HFFc6 (cell line): ENCODE results near the gene GRAP2. TPM values are rescaled to one million over a fixed set of nuclear protein-coding genes. Genes with fewer than 3 reads are reported as not detected.

ENCODE experiments used
- DNase-seq: peaks from one replicate; pipeline ENCODE4 v3.0.0-alpha.2; 2018
- H3K27ac Mint-ChIP-seq: 2 replicates; pipeline ENCODE4 v1.8.0; 2020; ENCODE audit warnings: mild to moderate bottlenecking, mixed read lengths
- H3K27me3 Mint-ChIP-seq: 2 replicates; pipeline ENCODE4 v1.8.0; 2021; ENCODE audit warnings: mild to moderate bottlenecking, moderate library complexity, mixed read lengths; ENCODE audit not compliant: insufficient read depth
- H3K36me3 Mint-ChIP-seq: 2 replicates; pipeline ENCODE4 v1.8.0; 2021; ENCODE audit warnings: low read depth, mixed read lengths
- H3K4me1 Mint-ChIP-seq: 2 replicates; pipeline ENCODE4 v1.8.0; 2020; ENCODE audit warnings: low read depth, mixed read lengths
- H3K4me3 Mint-ChIP-seq: 2 replicates; pipeline ENCODE4 v1.8.0; 2020; ENCODE audit warnings: mild to moderate bottlenecking, moderate library complexity, mixed read lengths
- H3K9me3 Mint-ChIP-seq: 2 replicates; pipeline ENCODE4 v1.8.0; 2020; ENCODE audit warnings: mild to moderate bottlenecking, mixed read lengths
- CTCF ChIP-seq: fragments of 200-600 bp; sonication (generic); IDR thresholded peaks from 2 replicates; pipeline ENCODE4 v1.5.0; 2021; ENCODE audit warnings: antibody characterized with exemption, mild to moderate bottlenecking
- total RNA-seq, 6 experiments: library from RNA; stranded (reverse); fragmentation: NEBNext Ultra II Directional; extraction: Animal tissue kit (Norgen Biotek cat#: 25700); gene quantifications; 2 replicates in 1 of 6; 3 replicates in 5 of 6; pipeline ENCODE4 v1.2.3, GENCODE V29; 2021

GRAP2 gene
- total RNA-seq, 6 experiments from 2014 or later: not detected

GRCh38 chr22:39942439-39943230 is 41.8 kb downstream of the GRAP2 start:
- H3K9me3 Mint-ChIP-seq: no peaks in the 10 kb centered on the region
- H3K4me3 Mint-ChIP-seq: no peak overlapping the region
- peaks cover 18% of the 10 kb centered on the region for H3K27me3 Mint-ChIP-seq
- no peaks in the 10 kb centered on the region for H3K36me3 Mint-ChIP-seq
- no peak overlapping the region for H3K27ac Mint-ChIP-seq
- no peak for DNase-seq
- no peak for TF ChIP-seq CTCF
- no peaks in the 10 kb centered on the region for H3K4me1 Mint-ChIP-seq

- no peak overlapping the region for H3K4me3 Mint-ChIP-seq
- H3K27ac Mint-ChIP-seq: no peak overlapping the region
- no peaks in the 10 kb centered on the region for H3K9me3 Mint-ChIP-seq
- no peak for DNase-seq
- H3K36me3 Mint-ChIP-seq: no peaks in the 10 kb centered on the region
- TF ChIP-seq CTCF: 0 out of 2 replicates have a peak, but pooled peaks have one; percentile 10
- peaks cover 17% of the 10 kb centered on the region for H3K27me3 Mint-ChIP-seq
- H3K4me1 Mint-ChIP-seq: peaks cover under 1% of the 10 kb centered on the region; the same call in 1 of the 2 replicates
Measured at GRCh38 chr22:39943337-39943736, 42.5 kb downstream of the GRAP2 start.

- no peak for DNase-seq
- H3K27ac Mint-ChIP-seq: no peak overlapping the region
- no peaks in the 10 kb centered on the region for H3K36me3 Mint-ChIP-seq
- peaks cover 17% of the 10 kb centered on the region for H3K27me3 Mint-ChIP-seq
- no peaks in the 10 kb centered on the region for H3K9me3 Mint-ChIP-seq
- H3K4me1 Mint-ChIP-seq: peaks cover 7% of the 10 kb centered on the region; the same call in 1 of the 2 replicates
- H3K4me3 Mint-ChIP-seq: no peak overlapping the region
- no peak for TF ChIP-seq CTCF
Measured at GRCh38 chr22:39943953-39944872, 43.3 kb downstream of the GRAP2 start.

- no peaks in the 10 kb centered on the region for H3K36me3 Mint-ChIP-seq
- H3K4me3 Mint-ChIP-seq: no peak overlapping the region
- no peaks in the 10 kb centered on the region for H3K9me3 Mint-ChIP-seq
- no peak for TF ChIP-seq CTCF
- peaks cover 27% of the 10 kb centered on the region for H3K27me3 Mint-ChIP-seq
- peaks cover 7% of the 10 kb centered on the region; the same call in 1 of the 2 replicates for H3K4me1 Mint-ChIP-seq
- DNase-seq: no peak
- no peak overlapping the region for H3K27ac Mint-ChIP-seq
Measured at GRCh38 chr22:39946126-39946502, 45.2 kb downstream of the GRAP2 start.

- DNase-seq: no peak
- H3K27me3 Mint-ChIP-seq: peaks cover 27% of the 10 kb centered on the region
- no peaks in the 10 kb centered on the region for H3K36me3 Mint-ChIP-seq
- H3K9me3 Mint-ChIP-seq: no peaks in the 10 kb centered on the region
- no peak for TF ChIP-seq CTCF
- H3K4me3 Mint-ChIP-seq: no peak overlapping the region
- H3K4me1 Mint-ChIP-seq: peaks cover 7% of the 10 kb centered on the region; the same call in 1 of the 2 replicates
- no peak overlapping the region for H3K27ac Mint-ChIP-seq
Measured at GRCh38 chr22:39946503-39947219, 45.8 kb downstream of the GRAP2 start.
